ENCODE results near the gene SUV39H1.

Gene SUV39H1

DNA sequence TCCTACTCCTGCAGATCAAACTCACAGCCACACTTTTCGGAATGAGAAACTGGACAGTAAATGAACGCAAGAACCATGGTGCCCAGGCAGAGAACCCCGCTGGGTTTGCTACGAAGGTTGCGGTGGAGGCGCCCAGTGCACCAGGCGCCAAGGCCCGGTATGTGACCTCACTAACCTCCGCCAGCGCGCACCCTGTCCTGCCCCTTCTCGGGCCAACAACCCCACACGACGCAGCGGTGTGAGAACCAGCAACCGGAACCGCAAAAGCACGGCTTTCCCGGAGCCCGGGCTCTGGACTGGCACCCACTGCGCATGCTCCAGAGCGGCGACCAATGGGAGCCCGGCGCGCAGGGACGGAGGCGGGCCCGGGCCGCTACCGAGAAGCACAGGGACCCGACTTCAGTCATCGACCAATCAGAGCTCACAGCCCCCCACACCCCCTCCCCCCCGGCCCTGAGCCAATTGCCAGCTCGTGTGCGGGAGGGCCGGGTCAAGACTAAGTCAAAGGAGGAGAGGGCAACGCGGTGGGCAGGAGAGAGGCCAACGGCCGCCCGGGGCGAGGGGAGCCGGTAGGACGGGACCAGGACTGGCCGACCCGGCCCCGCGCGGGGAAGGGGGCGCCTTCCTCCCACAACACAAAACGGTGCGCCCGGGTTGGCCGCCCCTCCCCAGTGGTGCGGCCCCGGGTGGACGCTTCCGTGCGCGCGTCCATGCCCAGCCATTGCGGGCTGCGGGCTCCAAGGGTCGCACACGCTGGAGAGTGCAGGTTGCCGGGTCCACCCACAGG is 20.2 kb upstream of the SUV39H1 start (continued):
- TF ChIP-seq, protein P1, sequence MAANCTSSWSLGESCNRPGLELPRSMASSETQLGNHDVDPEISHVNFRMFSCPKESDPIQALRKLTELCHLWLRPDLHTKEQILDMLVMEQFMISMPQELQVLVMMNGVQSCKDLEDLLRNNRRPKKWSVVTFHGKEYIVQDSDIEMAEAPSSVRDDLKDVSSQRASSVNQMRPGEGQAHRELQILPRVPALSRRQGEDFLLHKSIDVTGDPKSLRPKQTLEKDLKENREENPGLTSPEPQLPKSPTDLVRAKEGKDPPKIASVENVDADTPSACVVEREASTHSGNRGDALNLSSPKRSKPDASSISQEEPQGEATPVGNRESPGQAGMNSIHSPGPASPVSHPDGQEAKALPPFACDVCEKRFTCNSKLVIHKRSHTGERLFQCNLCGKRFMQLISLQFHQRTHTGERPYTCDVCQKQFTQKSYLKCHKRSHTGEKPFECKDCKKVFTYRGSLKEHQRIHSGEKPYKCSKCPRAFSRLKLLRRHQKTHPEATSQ (tag by site-specific recombination; IDR thresholded peaks at IDR 0.05) = no peak
- no peak for TF ChIP-seq ZNF324 (tag by site-specific recombination; IDR thresholded peaks at IDR 0.05)
- no peak for TF ChIP-seq OSR2 (tag by site-specific recombination; IDR thresholded peaks at IDR 0.05)
- no peak for TF ChIP-seq HOXA7 (CRISPR knock-in tag; IDR thresholded peaks at IDR 0.05; ENCODE audit: borderline replicate concordance)
- no peak for TF ChIP-seq SETDB1 (IDR thresholded peaks at IDR 0.05; ENCODE audit: insufficient read length, low read length)
- TF ChIP-seq ZNF664 (tag by site-specific recombination; IDR thresholded peaks at IDR 0.05) = no peak
- TF ChIP-seq ZNF416 (tag by site-specific recombination; IDR thresholded peaks at IDR 0.05) = no peak
- TF ChIP-seq ZNF76 (tag by site-specific recombination; IDR thresholded peaks at IDR 0.05; ENCODE audit: borderline replicate concordance, low read depth) = peak; percentile 15; the same call in 1 of the 2 replicates
- TF ChIP-seq, protein P2, sequence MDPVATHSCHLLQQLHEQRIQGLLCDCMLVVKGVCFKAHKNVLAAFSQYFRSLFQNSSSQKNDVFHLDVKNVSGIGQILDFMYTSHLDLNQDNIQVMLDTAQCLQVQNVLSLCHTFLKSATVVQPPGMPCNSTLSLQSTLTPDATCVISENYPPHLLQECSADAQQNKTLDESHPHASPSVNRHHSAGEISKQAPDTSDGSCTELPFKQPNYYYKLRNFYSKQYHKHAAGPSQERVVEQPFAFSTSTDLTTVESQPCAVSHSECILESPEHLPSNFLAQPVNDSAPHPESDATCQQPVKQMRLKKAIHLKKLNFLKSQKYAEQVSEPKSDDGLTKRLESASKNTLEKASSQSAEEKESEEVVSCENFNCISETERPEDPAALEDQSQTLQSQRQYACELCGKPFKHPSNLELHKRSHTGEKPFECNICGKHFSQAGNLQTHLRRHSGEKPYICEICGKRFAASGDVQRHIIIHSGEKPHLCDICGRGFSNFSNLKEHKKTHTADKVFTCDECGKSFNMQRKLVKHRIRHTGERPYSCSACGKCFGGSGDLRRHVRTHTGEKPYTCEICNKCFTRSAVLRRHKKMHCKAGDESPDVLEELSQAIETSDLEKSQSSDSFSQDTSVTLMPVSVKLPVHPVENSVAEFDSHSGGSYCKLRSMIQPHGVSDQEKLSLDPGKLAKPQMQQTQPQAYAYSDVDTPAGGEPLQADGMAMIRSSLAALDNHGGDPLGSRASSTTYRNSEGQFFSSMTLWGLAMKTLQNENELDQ (tag by site-specific recombination; IDR thresholded peaks at IDR 0.05; ENCODE audit: low read depth) = no peak
- TF ChIP-seq ZNF548 (tag by site-specific recombination; IDR thresholded peaks at IDR 0.05) = no peak
- TF ChIP-seq, protein P3, sequence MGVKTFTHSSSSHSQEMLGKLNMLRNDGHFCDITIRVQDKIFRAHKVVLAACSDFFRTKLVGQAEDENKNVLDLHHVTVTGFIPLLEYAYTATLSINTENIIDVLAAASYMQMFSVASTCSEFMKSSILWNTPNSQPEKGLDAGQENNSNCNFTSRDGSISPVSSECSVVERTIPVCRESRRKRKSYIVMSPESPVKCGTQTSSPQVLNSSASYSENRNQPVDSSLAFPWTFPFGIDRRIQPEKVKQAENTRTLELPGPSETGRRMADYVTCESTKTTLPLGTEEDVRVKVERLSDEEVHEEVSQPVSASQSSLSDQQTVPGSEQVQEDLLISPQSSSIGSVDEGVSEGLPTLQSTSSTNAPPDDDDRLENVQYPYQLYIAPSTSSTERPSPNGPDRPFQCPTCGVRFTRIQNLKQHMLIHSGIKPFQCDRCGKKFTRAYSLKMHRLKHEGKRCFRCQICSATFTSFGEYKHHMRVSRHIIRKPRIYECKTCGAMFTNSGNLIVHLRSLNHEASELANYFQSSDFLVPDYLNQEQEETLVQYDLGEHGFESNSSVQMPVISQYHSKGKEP (tag by site-specific recombination; IDR thresholded peaks at IDR 0.05) = no peak
- no peak for TF ChIP-seq ZNF211 (tag by site-specific recombination; IDR thresholded peaks at IDR 0.05; ENCODE audit: low read depth)
- no peak for TF ChIP-seq ZNF426 (tag by site-specific recombination; IDR thresholded peaks at IDR 0.05)
- TF ChIP-seq ZNF626 (tag by site-specific recombination; IDR thresholded peaks at IDR 0.05) = no peak
- TF ChIP-seq ZNF214 (tag by site-specific recombination; IDR thresholded peaks at IDR 0.05; ENCODE audit: borderline replicate concordance) = no peak
- TF ChIP-seq ZNF585B (tag by site-specific recombination; IDR thresholded peaks at IDR 0.05) = no peak
- TF ChIP-seq, protein P4, sequence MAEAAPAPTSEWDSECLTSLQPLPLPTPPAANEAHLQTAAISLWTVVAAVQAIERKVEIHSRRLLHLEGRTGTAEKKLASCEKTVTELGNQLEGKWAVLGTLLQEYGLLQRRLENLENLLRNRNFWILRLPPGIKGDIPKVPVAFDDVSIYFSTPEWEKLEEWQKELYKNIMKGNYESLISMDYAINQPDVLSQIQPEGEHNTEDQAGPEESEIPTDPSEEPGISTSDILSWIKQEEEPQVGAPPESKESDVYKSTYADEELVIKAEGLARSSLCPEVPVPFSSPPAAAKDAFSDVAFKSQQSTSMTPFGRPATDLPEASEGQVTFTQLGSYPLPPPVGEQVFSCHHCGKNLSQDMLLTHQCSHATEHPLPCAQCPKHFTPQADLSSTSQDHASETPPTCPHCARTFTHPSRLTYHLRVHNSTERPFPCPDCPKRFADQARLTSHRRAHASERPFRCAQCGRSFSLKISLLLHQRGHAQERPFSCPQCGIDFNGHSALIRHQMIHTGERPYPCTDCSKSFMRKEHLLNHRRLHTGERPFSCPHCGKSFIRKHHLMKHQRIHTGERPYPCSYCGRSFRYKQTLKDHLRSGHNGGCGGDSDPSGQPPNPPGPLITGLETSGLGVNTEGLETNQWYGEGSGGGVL (tag by site-specific recombination; IDR thresholded peaks at IDR 0.05) = no peak
- TF ChIP-seq ZIC2 (tag by site-specific recombination; IDR thresholded peaks at IDR 0.05) = no peak
- TF ChIP-seq, protein P5, sequence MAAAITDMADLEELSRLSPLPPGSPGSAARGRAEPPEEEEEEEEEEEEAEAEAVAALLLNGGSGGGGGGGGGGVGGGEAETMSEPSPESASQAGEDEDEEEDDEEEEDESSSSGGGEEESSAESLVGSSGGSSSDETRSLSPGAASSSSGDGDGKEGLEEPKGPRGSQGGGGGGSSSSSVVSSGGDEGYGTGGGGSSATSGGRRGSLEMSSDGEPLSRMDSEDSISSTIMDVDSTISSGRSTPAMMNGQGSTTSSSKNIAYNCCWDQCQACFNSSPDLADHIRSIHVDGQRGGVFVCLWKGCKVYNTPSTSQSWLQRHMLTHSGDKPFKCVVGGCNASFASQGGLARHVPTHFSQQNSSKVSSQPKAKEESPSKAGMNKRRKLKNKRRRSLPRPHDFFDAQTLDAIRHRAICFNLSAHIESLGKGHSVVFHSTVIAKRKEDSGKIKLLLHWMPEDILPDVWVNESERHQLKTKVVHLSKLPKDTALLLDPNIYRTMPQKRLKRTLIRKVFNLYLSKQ (tag by site-specific recombination; IDR thresholded peaks at IDR 0.05; ENCODE audit: borderline replicate concordance) = no peak
- TF ChIP-seq ZNF146 (tag by site-specific recombination; IDR thresholded peaks at IDR 0.05) = no peak
- TF ChIP-seq, protein P6, sequence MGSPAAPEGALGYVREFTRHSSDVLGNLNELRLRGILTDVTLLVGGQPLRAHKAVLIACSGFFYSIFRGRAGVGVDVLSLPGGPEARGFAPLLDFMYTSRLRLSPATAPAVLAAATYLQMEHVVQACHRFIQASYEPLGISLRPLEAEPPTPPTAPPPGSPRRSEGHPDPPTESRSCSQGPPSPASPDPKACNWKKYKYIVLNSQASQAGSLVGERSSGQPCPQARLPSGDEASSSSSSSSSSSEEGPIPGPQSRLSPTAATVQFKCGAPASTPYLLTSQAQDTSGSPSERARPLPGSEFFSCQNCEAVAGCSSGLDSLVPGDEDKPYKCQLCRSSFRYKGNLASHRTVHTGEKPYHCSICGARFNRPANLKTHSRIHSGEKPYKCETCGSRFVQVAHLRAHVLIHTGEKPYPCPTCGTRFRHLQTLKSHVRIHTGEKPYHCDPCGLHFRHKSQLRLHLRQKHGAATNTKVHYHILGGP (tag by site-specific recombination; IDR thresholded peaks at IDR 0.05) = no peak
- no peak for TF ChIP-seq ZNF433 (tag by site-specific recombination; IDR thresholded peaks at IDR 0.05; ENCODE audit: low read depth)
- TF ChIP-seq ZNF791 (tag by site-specific recombination; IDR thresholded peaks at IDR 0.05) = no peak
- no peak for TF ChIP-seq ZNF37A (tag by site-specific recombination; IDR thresholded peaks at IDR 0.05)
- no peak for TF ChIP-seq ZFP69B (tag by site-specific recombination; IDR thresholded peaks at IDR 0.05)
- no peak; the same call in 1 of the 2 replicates for TF ChIP-seq ZNF629 (tag by site-specific recombination; IDR thresholded peaks at IDR 0.05)
- TF ChIP-seq ZNF530 (tag by site-specific recombination; IDR thresholded peaks at IDR 0.05; ENCODE audit: low read depth) = no peak
- no peak for TF ChIP-seq ZSCAN30 (tag by site-specific recombination; IDR thresholded peaks at IDR 0.05)
- TF ChIP-seq ZNF354C (tag by site-specific recombination; IDR thresholded peaks at IDR 0.05; ENCODE audit: borderline replicate concordance, low read depth) = no peak
- TF ChIP-seq SP3 (tag by site-specific recombination; IDR thresholded peaks at IDR 0.05) = peak; percentile 55
- TF ChIP-seq ZNF114 (tag by site-specific recombination; IDR thresholded peaks at IDR 0.05) = no peak
